IPS DF 6.9 (cell line): ENCODE results near the gene TSPAN5.

Source experiments
- DNase-seq: peaks from one replicate; pipeline ENCODE4 v3.0.0-alpha.2; 2013; ENCODE audit warnings: low read depth, low spot score
- H3K27ac ChIP-seq: one replicate; pipeline ENCODE4 v1.5.1; 2013; ENCODE audit warnings: low read length, control low read depth
- H3K27me3 ChIP-seq: 2 replicates; pipeline ENCODE4 v1.6.1; 2013; ENCODE audit warnings: mild to moderate bottlenecking, low read length; ENCODE audit not compliant: control insufficient read depth, insufficient read depth
- H3K36me3 ChIP-seq: 2 replicates; pipeline ENCODE4 v1.6.1; 2013; ENCODE audit warnings: low read length; ENCODE audit not compliant: control insufficient read depth, insufficient read depth
- H3K4me1 ChIP-seq: 2 replicates; pipeline ENCODE4 v1.6.1; 2013; ENCODE audit warnings: low read length; ENCODE audit not compliant: control insufficient read depth, insufficient read depth
- H3K4me3 ChIP-seq: 2 replicates; pipeline ENCODE4 v1.5.1; 2013; ENCODE audit warnings: mild to moderate bottlenecking, low read length
- H3K9me3 ChIP-seq: 2 replicates; pipeline ENCODE4 v1.6.1; 2013; ENCODE audit warnings: low read length, inconsistent platforms; ENCODE audit not compliant: control insufficient read depth, insufficient read depth
- WGBS: extraction: QIAGEN DNeasy Blood & Tissue Kit; methylation state at CpG from one replicate; pipeline ENCODE4 v1.1.7; 2013; ENCODE audit warnings: mixed read lengths, missing lambda C conversion rate; ENCODE audit not compliant: insufficient read length, insufficient coverage; 5-methylcytosine and 5-hydroxymethylcytosine counted together

Gene TSPAN5

GRCh38 chr4:98645527-98645926 is 12.9 kb downstream of the TSPAN5 start:
- H3K27me3 ChIP-seq, result no peaks in the 10 kb centered on the region
- 0 out of 2 replicates have a peak, but pooled peaks cover 1% of the 10 kb centered on the region for H3K4me1 ChIP-seq
- H3K4me3 ChIP-seq, result no peak overlapping the region
- H3K36me3 ChIP-seq, result no peaks in the 10 kb centered on the region
- no CpG with 5 or more reads among the region's 6 CpGs for WGBS
- no peak for DNase-seq
- H3K27ac ChIP-seq, result no peak overlapping the region
- no peaks in the 10 kb centered on the region for H3K9me3 ChIP-seq

DNA sequence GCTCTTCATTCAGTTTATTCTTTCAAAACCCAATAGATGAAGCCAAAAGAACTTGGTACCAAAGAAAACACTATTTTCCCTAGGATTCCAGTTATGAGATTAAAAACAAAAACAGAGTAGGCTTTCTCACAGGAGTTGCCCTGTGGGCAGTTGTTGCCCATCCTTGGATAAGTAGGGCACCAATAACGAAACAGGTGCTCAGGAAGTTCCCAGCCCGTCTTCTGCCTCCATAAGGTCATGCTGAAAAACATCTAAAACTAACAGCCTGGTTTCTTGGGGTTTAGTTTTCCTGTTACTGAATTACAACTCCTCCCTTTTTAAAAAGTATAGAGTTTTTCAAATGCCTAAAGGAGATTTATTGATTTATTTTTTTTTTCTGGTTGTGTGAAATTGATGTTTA is 14.7 kb downstream of the TSPAN5 start:
- H3K9me3 ChIP-seq, result no peaks in the 10 kb centered on the region
- no peak overlapping the region for H3K4me3 ChIP-seq
- no CpG with 5 or more reads among the region's 2 CpGs for WGBS
- no peaks in the 10 kb centered on the region for H3K36me3 ChIP-seq
- H3K27ac ChIP-seq, result no peak overlapping the region
- DNase-seq, result no peak
- 0 out of 2 replicates have a peak, but pooled peaks cover 1% of the 10 kb centered on the region for H3K4me1 ChIP-seq
- no peaks in the 10 kb centered on the region for H3K27me3 ChIP-seq

DNA sequence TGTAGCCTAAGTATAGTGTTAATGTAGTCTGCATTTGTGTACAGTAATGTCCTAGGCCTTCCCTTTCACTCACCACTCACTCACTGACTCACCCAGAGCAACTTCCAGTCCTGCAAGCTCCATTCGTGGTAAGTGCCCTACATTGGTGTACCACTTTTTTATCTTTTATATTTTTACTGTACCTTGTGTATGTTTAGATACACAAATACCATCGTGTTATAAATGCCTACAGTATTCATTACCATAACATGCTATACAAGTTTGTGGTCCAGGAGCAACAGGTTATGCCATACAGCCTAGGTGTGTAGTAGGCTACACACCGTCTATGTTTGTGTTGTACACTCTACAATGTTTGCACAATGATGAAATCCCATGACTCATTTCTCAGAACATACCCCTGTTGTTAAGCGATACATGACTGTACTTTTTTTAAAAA is 15.4 kb downstream of the TSPAN5 start:
- Histone ChIP-seq H3K27me3 (no peaks in the 10 kb centered on the region), H3K27ac (no peak overlapping the region), H3K4me3 (no peak overlapping the region), H3K9me3 (no peaks in the 10 kb centered on the region), H3K4me1 (0 out of 2 replicates have a peak, but pooled peaks cover 1% of the 10 kb centered on the region), H3K36me3 (no peaks in the 10 kb centered on the region)
- DNase-seq, result no peak
- no CpG with 5 or more reads among the region's 4 CpGs for WGBS

DNA sequence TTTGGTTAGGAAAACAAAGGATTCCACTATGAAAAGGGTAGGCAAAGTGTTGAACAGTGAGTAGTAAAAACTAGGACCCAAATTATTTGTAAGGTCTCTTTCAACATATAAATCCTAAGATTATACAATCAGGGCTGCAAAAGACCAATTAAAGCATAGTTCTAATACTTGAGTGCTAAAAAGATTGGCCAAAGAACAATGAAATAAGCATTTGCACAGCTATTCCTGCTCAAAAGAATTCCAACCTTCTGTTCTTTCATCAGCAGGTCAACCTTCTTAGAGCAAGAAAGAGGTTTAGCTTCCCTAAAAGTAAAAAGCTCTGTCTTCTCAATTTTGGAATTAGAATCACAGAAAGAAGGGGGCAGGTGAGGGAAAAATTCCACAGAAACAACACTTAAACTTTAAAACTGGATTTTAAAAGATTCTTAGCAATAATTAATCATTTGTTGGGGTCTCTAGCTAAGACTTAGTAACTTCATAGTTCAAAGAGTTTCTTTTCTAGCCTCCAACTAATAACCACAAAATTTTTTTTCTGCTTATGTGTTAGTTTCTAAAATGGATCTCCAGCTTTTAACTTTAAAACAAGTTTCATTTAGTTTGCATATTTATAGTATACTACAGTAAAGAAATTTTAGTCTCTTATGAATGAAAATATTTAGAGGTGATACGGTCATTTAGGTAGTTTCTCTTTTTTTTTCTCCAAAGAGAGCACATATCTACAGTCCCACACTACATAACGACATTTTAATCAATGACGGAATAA is 16.3 kb downstream of the TSPAN5 start:
- Histone ChIP-seq H3K27ac (no peak overlapping the region), H3K4me3 (no peak overlapping the region), H3K36me3 (no peaks in the 10 kb centered on the region), H3K9me3 (no peaks in the 10 kb centered on the region), H3K4me1 (0 out of 2 replicates have a peak, but pooled peaks cover 1% of the 10 kb centered on the region), H3K27me3 (no peaks in the 10 kb centered on the region)
- no CpG with 5 or more reads among the region's 3 CpGs for WGBS
- DNase-seq, result no peak

- Histone ChIP-seq H3K36me3 (no peaks in the 10 kb centered on the region), H3K4me1 (0 out of 2 replicates have a peak, but pooled peaks cover 1% of the 10 kb centered on the region), H3K27ac (no peak overlapping the region), H3K4me3 (no peak overlapping the region), H3K27me3 (no peaks in the 10 kb centered on the region), H3K9me3 (no peaks in the 10 kb centered on the region)
- WGBS, result no CpG with 5 or more reads among the region's 5 CpGs
- no peak for DNase-seq
These were observed 17.0 kb downstream of the TSPAN5 start for GRCh38 chr4:98641376-98641775.

GRCh38 chr4:98639523-98639922 is 18.9 kb downstream of the TSPAN5 start:
- WGBS, result no CpG with 5 or more reads among the region's 2 CpGs
- DNase-seq, result no peak
- Histone ChIP-seq H3K9me3 (no peaks in the 10 kb centered on the region), H3K27me3 (no peaks in the 10 kb centered on the region), H3K27ac (no peak overlapping the region), H3K4me3 (no peak overlapping the region), H3K4me1 (0 out of 2 replicates have a peak, but pooled peaks cover 1% of the 10 kb centered on the region), H3K36me3 (no peaks in the 10 kb centered on the region)

GRCh38 chr4:98639108-98639507 is 19.3 kb downstream of the TSPAN5 start:
- no peak for DNase-seq
- Histone ChIP-seq H3K27me3 (no peaks in the 10 kb centered on the region), H3K36me3 (no peaks in the 10 kb centered on the region), H3K4me1 (0 out of 2 replicates have a peak, but pooled peaks cover 1% of the 10 kb centered on the region), H3K27ac (no peak overlapping the region), H3K9me3 (no peaks in the 10 kb centered on the region), H3K4me3 (no peak overlapping the region)
- WGBS, result no CpG with 5 or more reads among the region's 2 CpGs

GRCh38 chr4:98638661-98639060 is 19.8 kb downstream of the TSPAN5 start:
- no CpG with 5 or more reads among the region's 5 CpGs for WGBS
- Histone ChIP-seq H3K4me3 (no peak overlapping the region), H3K27ac (no peak overlapping the region), H3K36me3 (no peaks in the 10 kb centered on the region), H3K9me3 (no peaks in the 10 kb centered on the region), H3K4me1 (0 out of 2 replicates have a peak, but pooled peaks cover 1% of the 10 kb centered on the region), H3K27me3 (no peaks in the 10 kb centered on the region)
- no peak for DNase-seq

- DNase-seq, result no peak
- WGBS, result no CpG with 5 or more reads among the region's 1 CpG
- H3K27ac ChIP-seq, result no peak overlapping the region
- H3K36me3 ChIP-seq, result no peaks in the 10 kb centered on the region
- H3K4me3 ChIP-seq, result no peak overlapping the region
- no peaks in the 10 kb centered on the region for H3K27me3 ChIP-seq
- H3K9me3 ChIP-seq, result no peaks in the 10 kb centered on the region
- H3K4me1 ChIP-seq, result no peaks in the 10 kb centered on the region
These were observed 24.4 kb downstream of the TSPAN5 start for GRCh38 chr4:98634061-98634460.

DNA sequence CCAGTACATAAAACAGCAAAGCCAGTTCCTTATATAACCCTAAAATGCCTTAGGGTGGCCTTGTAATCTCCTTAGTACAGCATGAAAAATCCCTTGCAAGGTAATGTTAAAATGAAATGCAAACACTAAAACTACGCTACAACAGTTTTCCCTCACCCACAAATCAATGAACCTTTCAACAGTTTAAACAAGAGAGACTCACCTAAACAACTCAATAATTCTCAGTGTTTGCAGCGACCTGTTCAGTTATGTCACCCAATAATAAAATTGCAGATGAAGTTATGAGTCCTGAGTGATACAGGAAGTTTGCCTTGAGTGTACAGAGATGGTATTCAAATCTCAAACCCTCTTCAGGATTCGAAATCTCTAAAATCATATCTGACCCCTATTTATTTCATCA is 25.3 kb downstream of the TSPAN5 start:
- Histone ChIP-seq H3K27ac (no peak overlapping the region), H3K27me3 (no peaks in the 10 kb centered on the region), H3K9me3 (no peaks in the 10 kb centered on the region), H3K36me3 (no peaks in the 10 kb centered on the region), H3K4me1 (no peaks in the 10 kb centered on the region), H3K4me3 (no peak overlapping the region)
- WGBS, result no CpG with 5 or more reads among the region's 3 CpGs
- DNase-seq, result no peak

DNA sequence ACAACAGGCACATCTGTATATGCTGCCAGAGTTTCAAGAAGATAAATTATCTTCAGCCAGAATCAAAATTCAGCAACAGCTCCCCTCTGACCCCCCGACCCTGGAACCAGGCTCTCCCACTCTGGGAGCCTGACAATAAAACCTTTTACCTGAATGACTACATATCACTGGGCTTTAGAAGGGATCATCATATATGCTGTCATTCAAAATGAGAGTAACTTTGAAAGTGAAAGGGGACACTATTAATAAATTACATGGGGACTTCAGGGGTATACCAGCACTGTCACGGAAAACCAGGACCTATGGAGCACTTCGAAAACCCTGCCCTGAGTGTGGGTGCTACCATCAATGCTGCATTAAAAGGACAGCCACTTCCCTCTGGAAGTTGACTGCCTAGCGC is 26.2 kb downstream of the TSPAN5 start:
- Histone ChIP-seq H3K27me3 (no peaks in the 10 kb centered on the region), H3K27ac (no peak overlapping the region)
- no CpG with 5 or more reads among the region's 4 CpGs for WGBS

More for the DNA sequence above, 26.2 kb downstream of the TSPAN5 start:
- no peak for DNase-seq
- H3K36me3 ChIP-seq, result no peaks in the 10 kb centered on the region
- no peak overlapping the region for H3K4me3 ChIP-seq
- no peaks in the 10 kb centered on the region for H3K9me3 ChIP-seq
- H3K4me1 ChIP-seq, result no peaks in the 10 kb centered on the region
